ENCODE data around the gene MYO9B. TPM values are rescaled to one million over a fixed set of nuclear protein-coding genes. Genes with fewer than 3 reads are reported as not detected.

MYO9B gene
- total RNA-seq, 1 experiment from 2014 or later = 94.3 TPM

- TF ChIP-seq, protein P1, sequence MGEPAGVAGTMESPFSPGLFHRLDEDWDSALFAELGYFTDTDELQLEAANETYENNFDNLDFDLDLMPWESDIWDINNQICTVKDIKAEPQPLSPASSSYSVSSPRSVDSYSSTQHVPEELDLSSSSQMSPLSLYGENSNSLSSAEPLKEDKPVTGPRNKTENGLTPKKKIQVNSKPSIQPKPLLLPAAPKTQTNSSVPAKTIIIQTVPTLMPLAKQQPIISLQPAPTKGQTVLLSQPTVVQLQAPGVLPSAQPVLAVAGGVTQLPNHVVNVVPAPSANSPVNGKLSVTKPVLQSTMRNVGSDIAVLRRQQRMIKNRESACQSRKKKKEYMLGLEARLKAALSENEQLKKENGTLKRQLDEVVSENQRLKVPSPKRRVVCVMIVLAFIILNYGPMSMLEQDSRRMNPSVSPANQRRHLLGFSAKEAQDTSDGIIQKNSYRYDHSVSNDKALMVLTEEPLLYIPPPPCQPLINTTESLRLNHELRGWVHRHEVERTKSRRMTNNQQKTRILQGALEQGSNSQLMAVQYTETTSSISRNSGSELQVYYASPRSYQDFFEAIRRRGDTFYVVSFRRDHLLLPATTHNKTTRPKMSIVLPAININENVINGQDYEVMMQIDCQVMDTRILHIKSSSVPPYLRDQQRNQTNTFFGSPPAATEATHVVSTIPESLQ (CRISPR knock-in tag; IDR thresholded peaks at IDR 0.05) = no peak
- TF ChIP-seq, protein P2, sequence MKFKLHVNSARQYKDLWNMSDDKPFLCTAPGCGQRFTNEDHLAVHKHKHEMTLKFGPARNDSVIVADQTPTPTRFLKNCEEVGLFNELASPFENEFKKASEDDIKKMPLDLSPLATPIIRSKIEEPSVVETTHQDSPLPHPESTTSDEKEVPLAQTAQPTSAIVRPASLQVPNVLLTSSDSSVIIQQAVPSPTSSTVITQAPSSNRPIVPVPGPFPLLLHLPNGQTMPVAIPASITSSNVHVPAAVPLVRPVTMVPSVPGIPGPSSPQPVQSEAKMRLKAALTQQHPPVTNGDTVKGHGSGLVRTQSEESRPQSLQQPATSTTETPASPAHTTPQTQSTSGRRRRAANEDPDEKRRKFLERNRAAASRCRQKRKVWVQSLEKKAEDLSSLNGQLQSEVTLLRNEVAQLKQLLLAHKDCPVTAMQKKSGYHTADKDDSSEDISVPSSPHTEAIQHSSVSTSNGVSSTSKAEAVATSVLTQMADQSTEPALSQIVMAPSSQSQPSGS (CRISPR knock-in tag; IDR thresholded peaks at IDR 0.05; ENCODE audit: borderline replicate concordance, low read depth) = no peak
- TF ChIP-seq, protein P3, sequence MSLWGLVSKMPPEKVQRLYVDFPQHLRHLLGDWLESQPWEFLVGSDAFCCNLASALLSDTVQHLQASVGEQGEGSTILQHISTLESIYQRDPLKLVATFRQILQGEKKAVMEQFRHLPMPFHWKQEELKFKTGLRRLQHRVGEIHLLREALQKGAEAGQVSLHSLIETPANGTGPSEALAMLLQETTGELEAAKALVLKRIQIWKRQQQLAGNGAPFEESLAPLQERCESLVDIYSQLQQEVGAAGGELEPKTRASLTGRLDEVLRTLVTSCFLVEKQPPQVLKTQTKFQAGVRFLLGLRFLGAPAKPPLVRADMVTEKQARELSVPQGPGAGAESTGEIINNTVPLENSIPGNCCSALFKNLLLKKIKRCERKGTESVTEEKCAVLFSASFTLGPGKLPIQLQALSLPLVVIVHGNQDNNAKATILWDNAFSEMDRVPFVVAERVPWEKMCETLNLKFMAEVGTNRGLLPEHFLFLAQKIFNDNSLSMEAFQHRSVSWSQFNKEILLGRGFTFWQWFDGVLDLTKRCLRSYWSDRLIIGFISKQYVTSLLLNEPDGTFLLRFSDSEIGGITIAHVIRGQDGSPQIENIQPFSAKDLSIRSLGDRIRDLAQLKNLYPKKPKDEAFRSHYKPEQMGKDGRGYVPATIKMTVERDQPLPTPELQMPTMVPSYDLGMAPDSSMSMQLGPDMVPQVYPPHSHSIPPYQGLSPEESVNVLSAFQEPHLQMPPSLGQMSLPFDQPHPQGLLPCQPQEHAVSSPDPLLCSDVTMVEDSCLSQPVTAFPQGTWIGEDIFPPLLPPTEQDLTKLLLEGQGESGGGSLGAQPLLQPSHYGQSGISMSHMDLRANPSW (CRISPR knock-in tag; conservative IDR thresholded peaks at IDR 0.05; ENCODE audit: low read depth) = no peak
- TF ChIP-seq ZNF425 (CRISPR knock-in tag; conservative IDR thresholded peaks at IDR 0.05) (no peak), RELA (CRISPR knock-in tag; IDR thresholded peaks at IDR 0.05; ENCODE audit: borderline replicate concordance) (peak; percentile 87), ZMAT4 (CRISPR knock-in tag; IDR thresholded peaks at IDR 0.05) (no peak), KAT7 (CRISPR knock-in tag; IDR thresholded peaks at IDR 0.05; ENCODE audit: borderline replicate concordance) (no peak), ZBTB21 (CRISPR knock-in tag; IDR thresholded peaks at IDR 0.05; ENCODE audit: borderline replicate concordance) (no peak), E2F5 (CRISPR knock-in tag; IDR thresholded peaks at IDR 0.05) (peak; percentile 99), ATF1 (CRISPR knock-in tag; IDR thresholded peaks at IDR 0.05) (no peak), TP53 (CRISPR knock-in tag; IDR thresholded peaks at IDR 0.05) (no peak), RORB (CRISPR knock-in tag; IDR thresholded peaks at IDR 0.05) (no peak), ARID4B (CRISPR knock-in tag; IDR thresholded peaks at IDR 0.05; ENCODE audit: borderline replicate concordance) (peak; percentile 23; the same call in 1 of the 2 replicates), ZNF512 (CRISPR knock-in tag; IDR thresholded peaks at IDR 0.05; ENCODE audit: borderline replicate concordance) (no peak), ELF4 (CRISPR knock-in tag; IDR thresholded peaks at IDR 0.05; ENCODE audit: low read depth) (no peak), PRRX2 (CRISPR knock-in tag; IDR thresholded peaks at IDR 0.05) (no peak)
- TF ChIP-seq, protein P4, sequence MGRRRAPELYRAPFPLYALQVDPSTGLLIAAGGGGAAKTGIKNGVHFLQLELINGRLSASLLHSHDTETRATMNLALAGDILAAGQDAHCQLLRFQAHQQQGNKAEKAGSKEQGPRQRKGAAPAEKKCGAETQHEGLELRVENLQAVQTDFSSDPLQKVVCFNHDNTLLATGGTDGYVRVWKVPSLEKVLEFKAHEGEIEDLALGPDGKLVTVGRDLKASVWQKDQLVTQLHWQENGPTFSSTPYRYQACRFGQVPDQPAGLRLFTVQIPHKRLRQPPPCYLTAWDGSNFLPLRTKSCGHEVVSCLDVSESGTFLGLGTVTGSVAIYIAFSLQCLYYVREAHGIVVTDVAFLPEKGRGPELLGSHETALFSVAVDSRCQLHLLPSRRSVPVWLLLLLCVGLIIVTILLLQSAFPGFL (CRISPR knock-in tag; IDR thresholded peaks at IDR 0.05; ENCODE audit: borderline replicate concordance) = no peak
- TF ChIP-seq, protein P5, sequence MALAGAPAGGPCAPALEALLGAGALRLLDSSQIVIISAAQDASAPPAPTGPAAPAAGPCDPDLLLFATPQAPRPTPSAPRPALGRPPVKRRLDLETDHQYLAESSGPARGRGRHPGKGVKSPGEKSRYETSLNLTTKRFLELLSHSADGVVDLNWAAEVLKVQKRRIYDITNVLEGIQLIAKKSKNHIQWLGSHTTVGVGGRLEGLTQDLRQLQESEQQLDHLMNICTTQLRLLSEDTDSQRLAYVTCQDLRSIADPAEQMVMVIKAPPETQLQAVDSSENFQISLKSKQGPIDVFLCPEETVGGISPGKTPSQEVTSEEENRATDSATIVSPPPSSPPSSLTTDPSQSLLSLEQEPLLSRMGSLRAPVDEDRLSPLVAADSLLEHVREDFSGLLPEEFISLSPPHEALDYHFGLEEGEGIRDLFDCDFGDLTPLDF (CRISPR knock-in tag; IDR thresholded peaks at IDR 0.05) = no peak
These were observed at the start of gene MYO9B, which contains the start of gene HAUS8 (continued) for GRCh38 chr19:17075035-17075863.
